ENCODE data around the gene STC2. TPM values are rescaled to one million over a fixed set of nuclear protein-coding genes. Genes with fewer than 3 reads are reported as not detected.

STC2 gene
- total and polyA plus RNA-seq, 2 of the 8 experiments (the other 6 are each of a cell fraction or from before 2014, with no cell fraction given): 26.4 to 53.1 TPM

GRCh38 chr5:173331956-173332479 is 3.8 kb upstream of the STC2 start (continued):
- TF ChIP-seq RFX5 (IDR thresholded peaks at IDR 0.05; ENCODE audit: borderline replicate concordance, low read depth, low read length) (no peak), CEBPB (IDR thresholded peaks at IDR 0.05; ENCODE audit: low read depth, low read length) (0 out of 2 replicates have a peak, but pooled peaks have one; percentile 5), NANOG (IDR thresholded peaks at IDR 0.05; ENCODE audit: insufficient read depth, low read depth, low read length, poor library complexity, severe bottlenecking) (no peak), SP1 (IDR thresholded peaks at IDR 0.05; ENCODE audit: low read depth, low read length) (peak; percentile 62; the same call in 1 of the 2 replicates), CREB1 (IDR thresholded peaks at IDR 0.05) (peak; percentile 46; the same call in 1 of the 2 replicates), CTBP2 (IDR thresholded peaks at IDR 0.05; ENCODE audit: borderline replicate concordance, insufficient read depth, insufficient read length, low read length) (no peak), USF2 (IDR thresholded peaks at IDR 0.05; ENCODE audit: low read length) (peak; percentile 19; the same call in 1 of the 2 replicates), SUZ12 (IDR thresholded peaks at IDR 0.05; ENCODE audit: low read length) (no peak), E2F6 (IDR thresholded peaks at IDR 0.05) (peak; percentile 79), CHD1 (IDR thresholded peaks at IDR 0.05; ENCODE audit: low read depth, low read length) (no peak)
